H1 (cell line): Measurements from ENCODE around the gene TMEM164. TPM values are rescaled to one million over a fixed set of nuclear protein-coding genes. Genes with fewer than 3 reads are reported as not detected.

Experiments used
- CTCF ChIA-PET: fragments of 300-600 bp; sonication (Branson Sonifier 250); formaldehyde crosslinking; loops from one replicate; lab custom pipeline; 2021; ENCODE audit not compliant: partially characterized antibody; lab: Charles Lee
- POLR2A ChIA-PET: fragments of 300-600 bp; sonication (Branson Sonifier 250); formaldehyde crosslinking; loops from one replicate; lab custom pipeline; 2021; ENCODE audit warnings: inconsistent platforms; ENCODE audit not compliant: partially characterized antibody; lab: Charles Lee
- DNase-seq, 2 experiments: peaks; one replicate each; pipeline versions ENCODE4 v3.0.0 to v3.0.0-alpha.2; 2010 to 2022; ENCODE audit warnings: low spot score in 2 of 2, low read depth in 1 of 2, mixed read lengths in 1 of 2
- FAIRE-seq: peaks from 2 replicates; lab custom pipeline; 2011; peaks lifted over from hg19 to GRCh38; lab: Jason Lieb, UNC
- H2AFZ ChIP-seq: 2 replicates; pipeline ENCODE4 v1.8.1; 2012; ENCODE audit warnings: low read length, inconsistent platforms
- H2AK5ac ChIP-seq: 2 replicates; pipeline ENCODE4 v1.6.1; 2013; ENCODE audit warnings: low read depth, low read length
- H2BK120ac ChIP-seq: replicated peaks from 2 replicates; pipeline ENCODE3; 2013; ENCODE audit warnings: low read depth, low read length, inconsistent platforms
- H2BK12ac ChIP-seq: 2 replicates; pipeline ENCODE4 v1.6.1; 2013; ENCODE audit warnings: low read depth, low read length
- H2BK15ac ChIP-seq: 2 replicates; pipeline ENCODE4 v1.6.1; 2013; ENCODE audit warnings: low read length
- H2BK20ac ChIP-seq: 2 replicates; pipeline ENCODE4 v1.6.1; 2013; ENCODE audit warnings: low read length
- H2BK5ac ChIP-seq: 2 replicates; pipeline ENCODE4 v1.6.1; 2013; ENCODE audit warnings: low read depth, low read length
- H3K14ac ChIP-seq: 2 replicates; pipeline ENCODE4 v1.6.1; 2013; ENCODE audit warnings: inconsistent platforms; ENCODE audit not compliant: insufficient read length
- H3K18ac ChIP-seq: 2 replicates; pipeline ENCODE4 v1.6.1; 2013; ENCODE audit warnings: low read length; ENCODE audit errors: extremely low read depth
- H3K23ac ChIP-seq: 2 replicates; pipeline ENCODE4 v1.6.1; 2013; ENCODE audit warnings: inconsistent platforms; ENCODE audit not compliant: insufficient read length
- H3K23me2 ChIP-seq: 2 replicates; pipeline ENCODE4 v1.6.1; 2013; ENCODE audit warnings: low read depth, low read length
- H3K27ac ChIP-seq: 2 replicates; pipeline ENCODE4 v1.6.1; 2011; ENCODE audit warnings: low read depth, low read length, inconsistent platforms
- H3K27me3 ChIP-seq, 4 experiments: replicated peaks in 1 of 4; 1 replicate in 1 of 4; 2 replicates in 3 of 4; pipeline versions ENCODE4 v1.6.1 to v1.8.1; 2011 to 2013; ENCODE audit warnings: low read length in 3 of 4, mild to moderate bottlenecking in 3 of 4, inconsistent platforms in 2 of 4, mixed read lengths in 2 of 4, moderate library complexity in 1 of 4; ENCODE audit not compliant: control insufficient read depth in 3 of 4, insufficient read depth in 3 of 4; ENCODE audit errors: extremely low read depth in 1 of 4
- H3K36me3 ChIP-seq, 4 experiments: 2 replicates each; pipeline versions ENCODE4 v1.6.1 to v1.8.1; 2011 to 2013; ENCODE audit warnings: mild to moderate bottlenecking in 4 of 4, low read length in 3 of 4, moderate library complexity in 2 of 4, control low read depth in 1 of 4, inconsistent platforms in 1 of 4; ENCODE audit not compliant: insufficient read depth in 4 of 4, control insufficient read depth in 2 of 4
- H3K4ac ChIP-seq: replicated peaks from 2 replicates; pipeline ENCODE3; 2013; ENCODE audit warnings: low read length, low read depth, mixed read lengths, inconsistent platforms; ENCODE audit not compliant: insufficient read length
- H3K4me1 ChIP-seq, 4 experiments: replicated peaks in 1 of 4; 1 replicate in 1 of 4; 2 replicates in 3 of 4; pipeline versions ENCODE4 v1.6.1 to v1.8.1; 2011 to 2013; ENCODE audit warnings: low read length in 3 of 4, inconsistent platforms in 2 of 4, mixed read lengths in 1 of 4; ENCODE audit not compliant: insufficient read depth in 4 of 4, control insufficient read depth in 3 of 4
- H3K4me2 ChIP-seq, 2 experiments: 2 replicates each; pipeline versions ENCODE4 v1.6.1 to v1.8.1; 2011 to 2013; ENCODE audit warnings: low read depth in 2 of 2, low read length in 2 of 2, control low read depth in 1 of 2, inconsistent platforms in 1 of 2, mild to moderate bottlenecking in 1 of 2; ENCODE audit not compliant: insufficient read depth in 1 of 2
- H3K4me3 ChIP-seq, 4 experiments: fragments of 200-600, 300-600 bp in 1 of 4; sonication (generic), shearing (Covaris generic), sonication (Bioruptor Twin) in 1 of 4; 2 replicates each; pipeline versions ENCODE4 v1.5.1 to v1.8.1; 2011 to 2016; ENCODE audit warnings: low read length in 4 of 4, low read depth in 3 of 4, control low read depth in 2 of 4, inconsistent platforms in 2 of 4, mild to moderate bottlenecking in 2 of 4, mixed read lengths in 1 of 4, moderate library complexity in 1 of 4; ENCODE audit not compliant: insufficient read depth in 2 of 4; ENCODE audit errors: extremely low read depth in 1 of 4
- H3K56ac ChIP-seq: replicated peaks from 2 replicates; pipeline ENCODE3; 2013; ENCODE audit warnings: low read depth, mild to moderate bottlenecking, mixed read lengths, low read length, inconsistent platforms; ENCODE audit not compliant: insufficient read length
- H3K79me1 ChIP-seq: 2 replicates; pipeline ENCODE4 v1.6.1; 2013; ENCODE audit warnings: low read depth, low read length, control low read depth
- H3K79me2 ChIP-seq, 2 experiments: 2 replicates each; pipeline versions ENCODE4 v1.6.1 to v1.8.1; 2012 to 2013; ENCODE audit warnings: low read length in 2 of 2, mild to moderate bottlenecking in 2 of 2, inconsistent platforms in 1 of 2; ENCODE audit not compliant: insufficient read depth in 2 of 2, control insufficient read depth in 1 of 2
- H3K9ac ChIP-seq, 4 experiments: replicated peaks in 1 of 4; 1 replicate in 1 of 4; 2 replicates in 3 of 4; pipeline versions ENCODE4 v1.6.1 to v1.8.1; 2011 to 2013; ENCODE audit warnings: low read depth in 3 of 4, low read length in 3 of 4, control low read depth in 2 of 4, mild to moderate bottlenecking in 2 of 4, moderate library complexity in 2 of 4, inconsistent platforms in 1 of 4; ENCODE audit errors: extremely low read depth in 1 of 4
- H3K9me3 ChIP-seq, 2 experiments: 2 replicates each; pipeline versions ENCODE4 v1.6.1 to v1.8.1; 2012 to 2013; ENCODE audit warnings: mild to moderate bottlenecking in 2 of 2, moderate library complexity in 2 of 2, control low read depth in 1 of 2, inconsistent platforms in 1 of 2, low read depth in 1 of 2, low read length in 1 of 2, mixed read lengths in 1 of 2; ENCODE audit not compliant: insufficient read depth in 2 of 2
- H4K20me1 ChIP-seq, 2 experiments: replicated peaks in 1 of 2; 2 replicates each; pipeline versions ENCODE3 to v1.8.1; 2011 to 2013; ENCODE audit warnings: inconsistent platforms in 2 of 2, low read length in 2 of 2, mild to moderate bottlenecking in 1 of 2; ENCODE audit not compliant: insufficient read depth in 2 of 2, control insufficient read depth in 1 of 2
- H4K5ac ChIP-seq: 2 replicates; pipeline ENCODE4 v1.6.1; 2013; ENCODE audit warnings: low read length, low read depth, mixed read lengths, inconsistent platforms; ENCODE audit not compliant: insufficient read length
- H4K8ac ChIP-seq: 2 replicates; pipeline ENCODE4 v1.8.0; 2013; ENCODE audit warnings: mild to moderate bottlenecking, moderate library complexity, low read length, inconsistent platforms; ENCODE audit not compliant: insufficient read depth; ENCODE audit errors: extremely low read depth
- H4K91ac ChIP-seq: replicated peaks from 2 replicates; pipeline ENCODE3; 2013; ENCODE audit warnings: low read length, mixed read lengths, inconsistent platforms; ENCODE audit not compliant: insufficient read length
- ASH2L ChIP-seq: fragments of 200-600, 300-600 bp; sonication (generic); IDR thresholded peaks from one replicate; pipeline ENCODE4 v1.7.1; 2017; ENCODE audit warnings: low read length
- ATF3 ChIP-seq: IDR thresholded peaks from 2 replicates; pipeline ENCODE4 v1.6.1; 2011; ENCODE audit warnings: low read depth, mild to moderate bottlenecking, low read length; ENCODE audit not compliant: insufficient read depth
- CHD1 ChIP-seq: IDR thresholded peaks from 2 replicates; pipeline ENCODE4 v1.6.1; 2012; ENCODE audit warnings: low read depth, low read length, improper control_type of control experiment
- CREB1 ChIP-seq: IDR thresholded peaks from 2 replicates; pipeline ENCODE4 v1.6.1; 2012; ENCODE audit warnings: inconsistent platforms
- E2F6 ChIP-seq: IDR thresholded peaks from 2 replicates; pipeline ENCODE4 v1.6.1; 2012; ENCODE audit warnings: inconsistent platforms
- EZH2 ChIP-seq: fragments of 200-600 bp; sonication (generic); IDR thresholded peaks from 2 replicates; pipeline ENCODE4 v1.7.1; 2012; ENCODE audit warnings: low read depth, mild to moderate bottlenecking, moderate library complexity, low read length, inconsistent platforms; ENCODE audit not compliant: severe bottlenecking
- JUN ChIP-seq: IDR thresholded peaks from 2 replicates; pipeline ENCODE4 v1.6.1; 2011; ENCODE audit warnings: low read depth, mild to moderate bottlenecking, improper control_type of control experiment, low read length
- KDM1A ChIP-seq: fragments of 200-600, 300-600 bp; sonication (generic); IDR thresholded peaks from 2 replicates; pipeline ENCODE4 v1.7.1; 2016; ENCODE audit warnings: mild to moderate bottlenecking, low read length, borderline replicate concordance
- MAFK ChIP-seq: IDR thresholded peaks from 2 replicates; pipeline ENCODE4 v1.6.1; 2012; ENCODE audit warnings: low read depth, mild to moderate bottlenecking, improper control_type of control experiment, low read length
- SUZ12 ChIP-seq: fragments of 200-600 bp; sonication (generic); IDR thresholded peaks from 2 replicates; pipeline ENCODE4 v1.6.1; 2012; ENCODE audit warnings: mild to moderate bottlenecking, inconsistent platforms, low read length, moderate library complexity, mixed read lengths
- TAF1 ChIP-seq: IDR thresholded peaks from 2 replicates; pipeline ENCODE4 v1.6.1; 2011; ENCODE audit warnings: mild to moderate bottlenecking, low read depth, low read length
- TEAD4 ChIP-seq: IDR thresholded peaks from 2 replicates; pipeline ENCODE4 v1.6.1; 2012; ENCODE audit warnings: low read depth, low read length, inconsistent platforms, mixed read lengths
- WGBS, 2 experiments: shearing (Covaris generic) in 1 of 2; methylation state at CpG; one replicate each; pipeline versions ENCODE4 v1.1.6 to v1.1.7; 2013 to 2015; ENCODE audit warnings: low lambda C conversion rate in 2 of 2, mixed read lengths in 2 of 2, inconsistent platforms in 1 of 2, low coverage in 1 of 2, missing lambda C conversion rate in 1 of 2; ENCODE audit not compliant: insufficient replicate concordance in 2 of 2, insufficient coverage in 1 of 2, insufficient read length in 1 of 2; ENCODE audit errors: extremely low coverage in 1 of 2, missing lambda C conversion rate in 1 of 2; 5-methylcytosine and 5-hydroxymethylcytosine counted together
- polyA plus RNA-seq, 7 experiments: library from polyadenylated mRNA; depleted of rRNA in 3 of 7; stranded (reverse) in 5 of 7; unstranded in 2 of 7; fragments of >200 nt in 5 of 7; fragments of 200-250 nt in 2 of 7; gene quantifications; 1 replicate in 5 of 7; 2 replicates in 1 of 7; 4 replicates in 1 of 7; pipeline versions ENCODE4 v1.2.1 to v1.2.3, GENCODE V29; 2011 to 2013; ENCODE audit warnings: missing spikeins in 2 of 7, mixed read lengths in 2 of 7
- total RNA-seq: library from RNA; stranded (reverse); fragmentation: NEBNext Ultra II Directional; extraction: Animal tissue kit (Norgen Biotek cat#: 25700); gene quantifications from 2 replicates; pipeline ENCODE4 v1.2.1, GENCODE V29; 2021

TMEM164 gene
- total and polyA plus RNA-seq, 2 of the 8 experiments (the other 6 are each of a cell fraction or from before 2014, with no cell fraction given), result 7.3 to 14.8 TPM

- ChIA-PET POLR2A (interaction anchor here (1.1 to 1.2 kb wide), 2 partner anchors 28 to 107 kb away, joined by 4 read pairs; partner anchors contain the start of gene AMMECR1), CTCF (interaction anchor here (0.6 to 2.1 kb wide), 9 partner anchors 15 to 198 kb away, joined by 3 to 8 read pairs (median 4); no protein-coding TSS in a partner anchor)
- H3K79me1 ChIP-seq, result no peaks in the 10 kb centered on the region
- no peak overlapping the region for H2BK5ac ChIP-seq
- H2BK120ac ChIP-seq, result no peak overlapping the region
- no peaks in the 10 kb centered on the region; a peak in 1 of 8 replicates for H3K36me3 ChIP-seq
- FAIRE-seq (peak; percentile 39), DNase-seq (no peak)
- H4K5ac ChIP-seq, result no peak overlapping the region
- no peak overlapping the region for H2BK15ac ChIP-seq
- no peak overlapping the region for H3K4me2 ChIP-seq
- H4K20me1 ChIP-seq, result no peaks in the 10 kb centered on the region
- H3K4me3 ChIP-seq, result no peak overlapping the region
- no peak overlapping the region for H2AK5ac ChIP-seq
- H3K4ac ChIP-seq, result no peak overlapping the region
- no peak overlapping the region for H3K27ac ChIP-seq
- no peak overlapping the region for H3K14ac ChIP-seq
- no peak overlapping the region for H3K18ac ChIP-seq
- no peak overlapping the region for H2BK20ac ChIP-seq
- H3K4me1 ChIP-seq, result no peaks in the 10 kb centered on the region
- H3K56ac ChIP-seq, result no peak overlapping the region
- no peak overlapping the region for H4K91ac ChIP-seq
- H3K79me2 ChIP-seq, result no peaks in the 10 kb centered on the region
- H3K23ac ChIP-seq, result no peak overlapping the region
- H3K9ac ChIP-seq, result no peak overlapping the region
- no peak overlapping the region for H2AFZ ChIP-seq
- H3K23me2 ChIP-seq, result no peaks in the 10 kb centered on the region
- H4K8ac ChIP-seq, result no peak overlapping the region
- H3K9me3 ChIP-seq, result no peaks in the 10 kb centered on the region
- 67% methylated on average over 5 of the region's 5 CpGs; no CpG with 5 or more reads in 1 of the 2 experiments for WGBS, 2 experiments
- no peak overlapping the region for H2BK12ac ChIP-seq
- H3K27me3 ChIP-seq, result no peaks in the 10 kb centered on the region
- TF ChIP-seq CREB1, result no peak
- TF ChIP-seq TEAD4, result no peak
- TF ChIP-seq TAF1, result no peak
- no peak for TF ChIP-seq EZH2
- no peak for TF ChIP-seq MAFK
- TF ChIP-seq KDM1A, result no peak
- no peak for TF ChIP-seq E2F6
- no peak for TF ChIP-seq CHD1
- TF ChIP-seq ATF3, result no peak
- no peak for TF ChIP-seq ASH2L
- no peak for TF ChIP-seq JUN
- TF ChIP-seq SUZ12, result no peak
These were observed 207.7 kb downstream of the TMEM164 start for GRCh38 chrX:110210417-110211139.
